Duodenal mucosa (tissue), 2 donors: Measurements from ENCODE around the gene ZNF341.

Experiments used
- H3K27ac ChIP-seq: one replicate; pipeline ENCODE4 v1.7.0; 2013; ENCODE audit warnings: low read depth, low read length
- H3K27me3 ChIP-seq, 2 donors: one replicate each; pipeline ENCODE4 v1.7.0; 2013; ENCODE audit warnings: low read length in 2 of 2, control low read depth in 1 of 2; ENCODE audit not compliant: insufficient read depth in 2 of 2, control insufficient read depth in 1 of 2
- H3K36me3 ChIP-seq, 2 donors: one replicate each; pipeline ENCODE4 v1.7.0; 2013; ENCODE audit warnings: low read length in 2 of 2, control low read depth in 1 of 2; ENCODE audit not compliant: insufficient read depth in 2 of 2, control insufficient read depth in 1 of 2
- H3K4me1 ChIP-seq, 2 donors: one replicate each; pipeline ENCODE4 v1.7.0; 2013; ENCODE audit warnings: low read length in 2 of 2, control low read depth in 1 of 2; ENCODE audit not compliant: insufficient read depth in 2 of 2, control insufficient read depth in 1 of 2
- H3K4me3 ChIP-seq, 2 donors: one replicate each; pipeline ENCODE4 v1.7.0; 2013; ENCODE audit warnings: low read length in 2 of 2, low read depth in 1 of 2
- H3K9ac ChIP-seq, 2 donors: one replicate each; pipeline ENCODE4 v1.7.0; 2013; ENCODE audit warnings: low read length in 2 of 2, low read depth in 1 of 2
- H3K9me3 ChIP-seq, 2 donors: one replicate each; pipeline ENCODE4 v1.7.0; 2013; ENCODE audit warnings: low read length in 2 of 2, control low read depth in 1 of 2; ENCODE audit not compliant: control insufficient read depth in 1 of 2

The ZNF341 gene

GRCh38 chr20:33837096-33837830 lies 105.5 kb downstream of the ZNF341 start:
- no peaks in the 10 kb centered on the region for H3K36me3 ChIP-seq
- H3K27ac ChIP-seq = no peak overlapping the region
- H3K9me3 ChIP-seq = no peaks in the 10 kb centered on the region
- peak overlapping the region; percentile 28 to 34 for H3K9ac ChIP-seq
- peak overlapping the region in 1 of 2 donors; percentile 12 for H3K4me3 ChIP-seq
- no peaks in the 10 kb centered on the region for H3K27me3 ChIP-seq
- H3K4me1 ChIP-seq = peaks cover 79 to 82% of the 10 kb centered on the region in 2 donors

- Histone ChIP-seq H3K4me1 (peaks cover 79 to 86% of the 10 kb centered on the region in 2 donors), H3K27ac (no peak overlapping the region), H3K9me3 (no peaks in the 10 kb centered on the region), H3K36me3 (no peaks in the 10 kb centered on the region), H3K4me3 (peak overlapping the region in 1 of 2 donors; percentile 12), H3K9ac (peak overlapping the region; percentile 0 to 34), H3K27me3 (no peaks in the 10 kb centered on the region)
Measured at GRCh38 chr20:33838035-33838864, 106.5 kb downstream of the ZNF341 start.

- Histone ChIP-seq H3K9ac (peak overlapping the region in 1 of 2 donors; percentile 3), H3K9me3 (no peaks in the 10 kb centered on the region), H3K27me3 (no peaks in the 10 kb centered on the region), H3K36me3 (no peaks in the 10 kb centered on the region), H3K4me3 (peak overlapping the region in 1 of 2 donors; percentile 7), H3K27ac (no peak overlapping the region), H3K4me1 (peaks cover 83 to 85% of the 10 kb centered on the region in 2 donors)
Measured at GRCh38 chr20:33839591-33839990, 107.8 kb downstream of the ZNF341 start.

GRCh38 chr20:33840160-33840559 lies 108.4 kb downstream of the ZNF341 start:
- H3K9ac ChIP-seq = no peak overlapping the region
- no peaks in the 10 kb centered on the region for H3K36me3 ChIP-seq
- peaks cover 83 to 85% of the 10 kb centered on the region in 2 donors for H3K4me1 ChIP-seq
- peak overlapping the region in 1 of 2 donors; percentile 5 for H3K4me3 ChIP-seq
- H3K27ac ChIP-seq = no peak overlapping the region
- no peaks in the 10 kb centered on the region for H3K9me3 ChIP-seq
- H3K27me3 ChIP-seq = no peaks in the 10 kb centered on the region

- Histone ChIP-seq H3K36me3 (no peaks in the 10 kb centered on the region), H3K9me3 (no peaks in the 10 kb centered on the region), H3K4me3 (no peak overlapping the region), H3K9ac (peak overlapping the region in 1 of 2 donors; percentile 10), H3K27me3 (no peaks in the 10 kb centered on the region), H3K27ac (no peak overlapping the region), H3K4me1 (peaks cover 83 to 86% of the 10 kb centered on the region in 2 donors)
Measured at GRCh38 chr20:33840759-33841435, 109.1 kb downstream of the ZNF341 start.

- peaks cover 81 to 86% of the 10 kb centered on the region in 2 donors for H3K4me1 ChIP-seq
- H3K9ac ChIP-seq = peak overlapping the region in 1 of 2 donors; percentile 10
- no peak overlapping the region for H3K27ac ChIP-seq
- no peak overlapping the region for H3K4me3 ChIP-seq
- no peaks in the 10 kb centered on the region for H3K9me3 ChIP-seq
- no peaks in the 10 kb centered on the region for H3K27me3 ChIP-seq
- H3K36me3 ChIP-seq = no peaks in the 10 kb centered on the region
Measured at GRCh38 chr20:33841436-33841799, 109.6 kb downstream of the ZNF341 start.
